HK-2 (cell line): ENCODE results near the gene TBX4.

Source experiments
- DNase-seq: peaks from one replicate; pipeline ENCODE4 v3.0.0-alpha.2; 2018; ENCODE audit not compliant: unreplicated experiment

The TBX4 gene

DNA sequence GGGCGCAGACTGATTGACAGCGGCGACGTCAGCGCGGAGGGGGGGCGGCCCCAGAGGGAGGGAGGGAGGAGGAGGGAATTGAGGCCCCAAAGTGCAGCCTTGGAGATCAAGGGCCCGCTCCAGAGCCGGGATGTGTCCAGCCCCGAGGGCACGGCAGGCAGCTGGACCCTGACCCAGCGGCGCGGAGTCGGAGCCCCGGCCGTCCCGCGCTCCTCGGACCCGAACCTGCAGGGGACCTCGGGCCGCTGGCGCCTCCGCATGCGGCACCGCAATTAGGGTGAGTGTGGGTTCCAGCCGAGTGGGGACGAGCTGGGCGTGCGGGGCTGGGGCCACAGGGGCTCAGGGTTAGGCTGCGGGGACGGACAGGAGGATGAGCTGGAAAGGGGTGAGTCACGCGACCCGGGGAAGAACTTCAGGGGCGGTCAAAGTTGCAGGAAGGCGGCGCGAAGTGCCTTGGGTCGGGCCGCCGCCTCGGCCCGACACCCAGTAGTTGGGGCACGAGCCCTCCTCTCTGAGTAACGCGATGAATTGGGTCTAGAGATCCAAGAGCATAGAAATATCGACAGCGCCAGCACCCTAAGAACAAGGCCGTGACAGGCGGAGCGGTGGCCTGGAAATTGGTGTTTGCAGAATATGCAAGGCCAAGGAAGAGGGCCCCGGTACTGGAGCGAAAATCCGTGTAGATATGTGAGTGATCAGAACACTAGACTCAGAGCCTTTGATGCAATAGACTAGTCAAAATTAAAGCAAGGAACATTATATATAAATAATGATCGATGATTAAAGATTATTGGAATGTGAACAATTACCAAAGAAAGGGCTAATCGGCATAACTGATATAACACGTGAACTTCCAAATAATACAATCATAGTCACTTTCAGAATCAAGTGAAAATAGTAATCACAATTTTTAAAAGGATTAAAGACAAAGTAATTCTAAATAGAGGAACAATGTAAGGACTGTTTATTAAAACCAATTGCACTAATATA is at the start of gene TBX4:
TSS of gene TBX4 (plus strand) at position 122 of the 990 bp plus-strand sequence. CDS start 4,069 bp downstream, outside the sequence.
- no peak for DNase-seq

DNA sequence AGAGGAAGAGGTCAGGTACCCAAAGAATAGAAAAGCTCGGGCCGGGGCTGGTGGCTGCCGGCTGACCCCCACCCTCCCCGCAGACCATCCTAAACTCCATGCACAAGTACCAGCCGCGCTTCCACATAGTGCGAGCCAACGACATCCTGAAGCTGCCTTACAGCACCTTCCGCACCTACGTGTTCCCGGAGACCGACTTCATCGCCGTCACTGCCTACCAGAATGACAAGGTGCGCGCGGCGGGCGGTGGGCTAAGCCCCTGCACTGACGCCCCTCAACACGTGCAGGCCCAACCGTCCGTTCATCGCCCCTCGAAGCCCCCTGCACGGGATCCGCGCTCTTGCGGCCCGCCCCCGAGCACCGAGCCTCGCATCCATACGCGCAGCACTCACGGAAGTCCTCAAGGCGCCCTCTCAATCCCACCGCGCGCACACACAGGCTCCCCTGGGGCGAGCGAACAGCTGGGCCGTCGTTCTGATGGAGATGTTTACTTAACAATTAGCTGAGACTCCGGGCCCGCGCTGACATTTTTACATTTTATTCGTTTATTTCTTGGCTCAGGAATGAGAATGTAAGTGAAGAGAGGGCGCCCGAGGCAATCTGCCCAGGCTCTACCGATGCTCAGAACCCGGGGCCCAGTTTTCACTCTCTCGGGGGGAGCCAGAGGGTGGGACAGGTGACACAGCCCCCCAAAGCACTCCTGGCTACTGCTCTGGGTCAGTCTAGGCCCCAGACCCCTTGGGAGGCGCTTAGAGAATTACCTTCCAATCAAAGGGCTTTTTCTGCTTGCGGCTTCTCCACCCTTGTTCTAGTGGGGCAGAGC is 49.0 kb upstream of the TBX4 start:
- DNase-seq: no peak

DNA sequence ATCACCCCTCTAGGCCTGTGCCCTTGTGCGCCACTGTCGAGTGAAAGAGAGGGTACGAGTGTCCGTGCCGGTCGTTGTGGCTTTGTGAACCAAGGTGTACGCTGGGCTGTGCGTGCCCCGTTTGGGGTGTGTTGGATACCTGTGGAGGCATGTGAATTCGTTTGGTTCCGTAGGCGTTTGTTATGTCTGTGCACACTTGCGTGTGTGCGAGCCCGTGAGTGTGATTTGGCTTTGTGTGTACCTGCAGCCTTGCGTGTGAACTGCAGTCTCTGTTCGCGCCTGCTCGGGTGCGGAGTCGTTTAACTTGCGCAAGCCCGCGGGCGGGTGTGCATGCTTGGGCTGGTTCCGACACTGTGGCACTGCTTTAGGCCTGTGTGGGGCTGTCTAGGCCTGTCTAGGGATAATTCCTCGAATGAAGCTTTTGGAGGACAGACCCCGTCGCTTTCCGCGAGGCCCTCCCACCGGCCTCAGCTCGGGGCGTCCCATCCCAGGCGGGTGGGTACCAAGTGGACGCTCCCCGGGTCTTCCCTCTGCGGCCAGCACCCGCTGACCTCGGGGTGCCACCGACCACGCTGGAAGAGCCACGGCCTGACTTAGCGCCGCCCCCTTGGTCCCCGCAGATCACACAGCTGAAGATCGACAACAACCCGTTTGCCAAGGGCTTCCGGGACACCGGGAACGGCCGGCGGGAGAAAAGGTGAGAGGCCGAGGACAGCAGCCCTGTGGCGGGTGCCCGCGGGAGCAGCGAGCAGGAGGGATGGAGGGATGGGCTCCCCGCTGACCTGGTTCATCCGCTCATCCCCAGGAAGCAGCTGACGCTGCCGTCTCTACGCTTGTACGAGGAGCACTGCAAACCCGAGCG is 48.2 kb upstream of the TBX4 start:
- DNase-seq: no peak

DNA sequence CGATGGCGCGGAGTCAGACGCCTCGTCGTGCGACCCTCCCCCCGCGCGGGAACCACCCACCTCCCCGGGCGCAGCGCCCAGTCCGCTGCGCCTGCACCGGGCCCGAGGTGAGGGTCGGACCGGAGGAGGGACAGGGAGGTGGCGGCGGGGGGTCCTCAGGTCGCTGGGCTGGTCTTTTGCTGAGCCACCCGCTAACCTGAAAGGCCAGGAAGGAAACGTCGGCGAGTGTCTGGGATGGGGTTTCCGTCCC is 47.6 kb upstream of the TBX4 start:
- no peak for DNase-seq

DNA sequence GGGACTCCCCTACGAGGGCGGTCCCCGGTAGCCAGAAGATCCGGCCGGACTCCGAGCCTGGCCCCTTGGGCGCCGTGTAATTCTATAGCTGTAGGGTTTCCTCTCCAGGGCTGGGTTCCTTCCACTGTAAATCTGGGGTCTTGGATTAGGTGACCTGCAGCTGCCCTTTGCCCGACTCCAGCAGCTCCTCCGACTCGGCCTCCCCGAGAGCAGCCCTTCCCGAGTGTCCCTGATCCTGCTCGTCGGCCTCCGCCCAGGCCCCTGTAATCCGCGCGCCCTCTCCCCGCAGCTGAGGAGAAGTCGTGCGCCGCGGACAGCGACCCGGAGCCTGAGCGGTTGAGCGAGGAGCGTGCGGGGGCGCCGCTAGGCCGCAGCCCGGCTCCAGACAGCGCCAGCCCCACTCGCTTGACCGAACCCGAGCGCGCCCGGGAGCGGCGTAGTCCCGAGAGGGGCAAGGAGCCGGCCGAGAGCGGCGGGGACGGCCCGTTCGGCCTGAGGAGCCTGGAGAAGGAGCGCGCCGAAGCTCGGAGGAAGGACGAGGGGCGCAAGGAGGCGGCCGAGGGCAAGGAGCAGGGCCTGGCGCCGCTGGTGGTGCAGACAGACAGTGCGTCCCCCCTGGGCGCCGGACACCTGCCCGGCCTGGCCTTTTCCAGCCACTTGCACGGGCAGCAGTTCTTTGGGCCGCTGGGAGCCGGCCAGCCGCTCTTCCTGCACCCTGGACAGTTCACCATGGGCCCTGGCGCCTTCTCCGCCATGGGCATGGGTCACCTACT is 47.1 kb upstream of the TBX4 start:
- no peak for DNase-seq

DNA sequence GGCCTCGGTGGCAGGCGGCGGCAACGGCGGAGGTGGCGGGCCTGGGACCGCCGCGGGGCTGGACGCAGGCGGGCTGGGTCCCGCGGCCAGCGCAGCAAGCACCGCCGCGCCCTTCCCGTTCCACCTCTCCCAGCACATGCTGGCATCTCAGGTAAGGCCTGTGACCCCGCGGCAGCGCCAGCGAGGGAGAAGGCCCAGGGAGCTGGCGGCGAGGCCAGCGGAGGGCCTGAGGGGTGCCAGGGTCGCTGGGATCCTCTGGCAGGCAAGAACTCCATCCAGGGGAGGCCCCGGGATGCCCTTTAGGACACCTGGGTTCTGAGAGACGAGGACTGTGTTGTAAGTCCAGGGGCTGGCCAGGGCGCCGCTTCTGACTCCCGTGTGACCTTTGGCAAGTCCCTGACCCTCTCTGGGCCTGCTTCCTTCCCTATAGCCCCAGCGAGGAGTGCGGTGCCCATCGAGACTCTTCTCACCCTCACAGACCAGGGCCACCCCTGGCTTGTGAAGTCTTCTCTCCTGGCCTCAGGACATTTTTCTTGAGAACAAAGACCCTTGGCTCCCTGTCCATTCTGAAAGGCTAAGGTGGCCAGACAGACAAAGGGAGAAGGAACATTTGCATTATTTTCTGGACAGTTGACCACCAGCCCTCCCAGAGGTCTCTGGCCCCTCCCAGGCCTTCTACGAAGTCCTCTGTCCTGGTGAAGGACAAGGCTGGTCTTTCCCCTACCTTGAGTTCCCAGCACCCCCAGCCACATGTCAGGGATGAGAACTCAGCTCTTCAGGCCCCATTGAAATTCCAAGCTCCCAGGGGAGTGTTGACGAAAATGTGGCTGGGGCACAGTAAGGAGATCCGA is 46.3 kb upstream of the TBX4 start:
- peak; percentile 0 for DNase-seq

DNA sequence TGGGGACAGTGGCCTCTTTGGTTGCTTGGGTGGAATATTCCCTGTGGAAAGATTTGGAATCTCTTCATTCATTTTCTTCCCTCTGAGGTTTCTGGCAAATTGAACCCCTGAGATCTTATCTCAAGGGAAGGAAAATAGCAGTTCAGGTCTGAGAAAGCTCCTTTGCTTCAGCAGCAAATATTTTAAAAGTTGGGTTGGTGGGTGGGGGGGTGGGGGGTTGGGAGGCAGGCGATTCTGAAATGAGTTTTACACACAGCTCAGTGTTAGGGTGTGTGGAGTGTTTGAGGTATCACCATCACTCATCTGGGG is 45.7 kb upstream of the TBX4 start:
- no peak for DNase-seq

DNA sequence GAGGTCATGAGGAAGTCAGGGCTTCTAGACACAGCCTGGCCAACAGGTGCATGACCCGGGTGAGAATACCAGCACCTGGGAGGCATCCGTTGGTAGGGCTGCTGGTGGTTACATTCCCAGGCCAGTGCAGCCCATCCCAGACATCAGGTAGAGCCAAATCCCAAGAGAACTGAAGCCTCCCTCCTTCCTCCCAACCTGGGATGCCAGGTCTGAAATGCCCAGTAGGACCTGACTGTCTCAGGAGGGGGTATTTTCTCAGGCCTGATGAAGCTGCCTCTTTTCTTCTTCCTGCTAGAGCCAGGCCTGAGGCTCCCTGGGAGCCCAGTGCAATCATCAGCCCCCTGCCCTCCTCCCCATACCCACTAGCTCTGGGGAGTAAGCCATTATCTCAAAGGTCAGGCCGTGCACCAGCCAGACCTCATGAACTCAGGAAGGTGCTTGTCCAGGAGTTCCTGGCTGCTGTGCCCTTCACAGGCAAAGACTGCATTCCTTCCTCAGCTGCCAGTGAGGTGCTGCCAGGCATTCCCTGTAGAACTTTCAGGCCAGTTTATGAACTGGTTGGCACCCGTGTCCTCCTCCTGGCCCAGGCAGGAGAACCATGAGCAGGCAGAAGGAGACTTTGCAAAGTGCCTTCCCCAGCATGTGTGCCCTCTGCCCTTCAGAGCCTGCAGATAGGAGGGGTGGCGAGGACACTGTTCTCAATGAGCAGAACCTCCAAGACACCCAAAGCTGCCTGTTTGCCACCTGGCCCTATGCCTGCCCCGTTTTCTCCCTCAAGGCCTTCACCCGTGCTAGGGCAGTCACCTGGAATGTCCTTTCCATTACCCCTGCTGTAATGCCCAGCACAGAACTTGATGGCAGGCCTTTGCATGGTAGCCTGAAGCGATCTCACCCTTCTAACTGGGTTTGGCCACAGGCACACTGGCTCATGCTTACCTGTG is 45.0 kb upstream of the TBX4 start:
- peak; percentile 1 for DNase-seq

DNA sequence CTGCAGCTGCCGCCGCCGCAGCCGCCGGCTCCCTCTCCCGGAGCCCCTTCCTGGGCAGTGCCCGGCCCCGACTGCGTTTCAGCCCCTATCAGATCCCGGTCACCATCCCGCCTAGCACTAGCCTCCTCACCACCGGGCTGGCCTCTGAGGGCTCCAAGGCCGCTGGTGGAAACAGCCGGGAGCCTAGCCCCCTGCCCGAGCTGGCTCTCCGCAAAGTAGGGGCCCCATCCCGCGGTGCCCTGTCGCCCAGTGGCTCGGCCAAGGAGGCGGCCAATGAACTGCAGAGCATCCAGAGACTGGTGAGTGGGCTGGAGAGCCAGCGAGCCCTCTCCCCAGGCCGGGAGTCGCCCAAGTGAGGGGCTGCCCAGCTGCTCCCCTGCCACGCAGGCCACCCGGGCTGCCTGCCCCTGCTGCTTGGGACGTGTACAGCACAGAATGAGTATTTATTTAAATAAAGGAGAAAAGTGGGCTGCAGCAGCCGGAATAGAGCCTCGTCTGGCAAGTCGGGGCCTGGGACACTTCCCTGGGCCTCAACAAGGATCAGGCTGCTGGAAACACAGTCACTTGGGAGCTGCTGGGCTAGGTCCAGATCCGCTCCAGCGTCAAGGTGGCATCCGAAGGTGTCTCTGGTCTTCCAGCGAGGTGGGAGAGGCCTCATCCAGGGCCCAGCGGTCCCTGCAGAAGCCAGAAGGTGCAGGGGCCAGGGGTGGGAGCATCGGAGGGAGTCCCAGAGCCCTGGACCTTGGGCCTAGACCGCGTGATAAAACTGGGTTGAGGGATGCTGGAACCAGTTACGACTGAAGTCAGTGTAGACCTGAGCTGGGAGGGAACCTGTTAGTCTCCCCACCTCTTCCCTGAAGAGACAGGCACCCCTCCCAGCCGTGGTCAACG is 43.8 kb upstream of the TBX4 start:
- peak; percentile 2 for DNase-seq

DNA sequence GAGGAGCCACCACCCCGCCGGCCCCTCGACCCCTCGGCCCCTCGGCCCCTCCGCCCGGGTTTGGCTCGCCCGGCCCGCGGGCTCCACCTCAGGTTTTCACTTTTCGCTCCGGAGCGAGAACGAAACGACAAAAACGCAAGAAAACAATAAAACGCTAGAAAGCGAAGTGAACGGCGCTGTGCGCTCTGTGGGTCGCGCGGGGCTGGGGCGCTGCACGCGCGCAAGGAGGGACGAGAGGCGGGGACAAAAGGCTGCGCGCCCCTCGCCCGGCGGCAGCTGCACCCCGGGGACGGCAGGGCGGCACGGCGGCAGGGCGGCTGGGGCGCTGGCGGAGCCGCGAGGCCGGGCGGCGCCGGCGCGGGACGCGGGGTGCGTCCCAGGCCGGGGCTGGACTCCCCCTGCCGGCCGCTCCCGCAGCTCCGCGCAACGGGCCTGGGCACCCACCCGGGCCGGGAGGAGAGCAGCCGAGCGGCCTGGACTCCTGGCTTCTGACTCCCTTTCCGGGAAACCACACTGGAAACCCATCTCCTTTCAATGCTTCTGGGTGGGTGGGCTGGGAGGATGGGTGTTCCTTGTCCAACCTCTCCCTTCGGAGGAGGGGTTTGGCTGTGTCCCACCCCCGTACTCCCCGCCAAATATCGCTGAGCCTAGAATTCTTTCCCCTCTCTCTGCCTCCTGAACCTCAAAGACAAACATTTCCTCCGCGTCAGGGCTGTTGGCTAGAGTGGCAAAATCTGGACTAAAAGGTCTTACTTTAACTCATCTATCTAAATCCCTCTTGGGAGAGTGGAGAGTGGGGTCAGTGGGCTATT is 42.7 kb upstream of the TBX4 start:
- DNase-seq: peak; percentile 63

DNA sequence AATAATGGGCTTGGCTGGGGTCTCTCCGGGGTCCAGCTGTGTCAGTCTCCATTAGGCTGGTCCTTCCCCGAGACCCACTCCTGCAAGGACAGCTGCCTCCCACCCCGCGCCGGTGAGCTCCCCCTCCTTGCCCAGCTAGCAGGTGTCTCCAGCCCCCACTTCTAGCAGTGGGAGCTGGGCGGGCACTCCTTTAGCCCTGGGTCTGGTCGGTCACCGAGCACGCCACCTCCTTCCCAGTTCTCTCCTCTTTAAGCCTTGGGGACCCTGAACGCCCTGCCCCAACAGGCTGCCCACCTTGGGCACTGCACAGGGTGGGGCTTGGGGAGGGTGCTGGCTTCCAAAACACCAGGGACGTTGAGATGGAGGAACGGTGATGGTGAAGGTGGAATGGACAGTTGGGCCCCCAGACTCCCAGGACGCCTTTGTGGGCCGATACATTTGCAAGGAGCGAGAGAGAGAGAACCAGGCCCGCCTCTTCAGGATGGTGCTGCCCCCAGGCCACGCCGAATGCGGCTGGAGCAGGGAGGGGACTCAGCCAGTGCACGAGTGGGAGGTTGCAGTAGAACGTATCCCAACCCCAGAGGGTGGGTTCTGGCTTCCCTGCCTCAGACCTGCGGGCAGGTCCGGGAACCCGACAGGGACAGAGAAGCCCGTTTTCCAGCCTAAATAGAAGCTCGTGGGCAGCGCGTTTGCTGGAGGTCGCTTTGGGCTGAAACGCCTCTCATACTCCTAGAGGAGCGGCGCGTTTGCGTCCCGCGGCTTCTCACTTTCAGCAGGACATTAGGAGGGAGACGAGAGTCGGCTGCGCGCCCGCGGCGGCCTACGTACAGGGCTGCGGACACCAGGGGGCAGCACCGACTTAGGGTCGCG is 41.8 kb upstream of the TBX4 start:
- peak; percentile 63 for DNase-seq

DNA sequence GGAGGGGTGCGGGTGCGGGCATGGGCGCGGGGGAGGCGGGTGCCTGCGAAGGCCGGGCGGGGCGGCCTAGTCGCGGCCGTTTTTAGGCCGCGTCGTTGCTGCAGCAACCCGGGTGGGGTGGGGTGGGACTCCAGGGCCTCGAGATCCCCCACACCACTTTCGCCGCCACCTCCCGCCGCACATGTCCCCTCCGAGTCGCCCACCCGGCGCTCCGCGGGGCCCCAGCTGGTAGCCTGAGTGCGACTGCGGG is 41.3 kb upstream of the TBX4 start:
- no peak for DNase-seq

DNA sequence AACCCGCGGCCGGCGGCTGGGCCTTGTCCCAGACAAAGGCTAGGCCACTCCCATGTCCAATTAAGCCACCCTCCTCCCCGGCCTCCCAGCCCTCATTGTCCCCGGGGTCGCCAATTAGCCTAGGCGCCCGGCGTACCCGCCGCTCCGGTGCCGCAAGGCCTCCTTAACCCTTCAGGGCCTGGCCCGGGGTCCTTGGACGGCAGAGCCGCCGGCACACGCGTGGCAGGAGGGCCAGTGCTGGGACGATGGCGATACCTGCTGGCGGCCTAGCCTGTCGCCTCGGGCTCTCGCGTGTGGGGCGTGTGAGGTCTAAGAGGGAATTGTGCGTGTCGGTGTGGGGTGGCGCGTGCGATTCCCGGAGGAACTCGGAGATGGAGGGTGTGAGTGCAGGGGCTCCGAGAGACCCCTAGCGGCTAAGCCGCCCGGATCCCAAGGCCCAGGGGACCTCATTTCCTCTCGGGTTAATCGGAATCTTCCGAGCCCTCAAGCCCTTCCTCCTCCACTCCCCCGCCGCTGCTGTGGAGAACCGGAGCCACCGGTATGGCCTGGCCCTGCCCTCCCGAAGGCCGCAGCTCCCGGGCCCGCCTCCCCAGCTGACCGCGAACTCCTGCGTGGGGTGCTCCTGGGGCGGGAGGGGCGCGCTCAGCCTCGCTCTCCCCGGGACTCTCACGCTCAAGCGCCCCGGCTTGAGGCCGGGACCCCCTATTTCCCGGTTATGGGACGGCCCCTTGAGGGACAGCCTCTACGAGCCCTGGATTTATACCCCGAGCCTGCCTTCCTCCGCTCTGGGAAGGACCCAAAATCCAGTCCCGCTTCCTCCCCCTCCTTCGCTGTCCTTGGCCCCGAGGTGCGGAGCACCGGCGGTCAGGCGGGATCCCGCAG is 40.7 kb upstream of the TBX4 start:
- peak; percentile 57 for DNase-seq

DNA sequence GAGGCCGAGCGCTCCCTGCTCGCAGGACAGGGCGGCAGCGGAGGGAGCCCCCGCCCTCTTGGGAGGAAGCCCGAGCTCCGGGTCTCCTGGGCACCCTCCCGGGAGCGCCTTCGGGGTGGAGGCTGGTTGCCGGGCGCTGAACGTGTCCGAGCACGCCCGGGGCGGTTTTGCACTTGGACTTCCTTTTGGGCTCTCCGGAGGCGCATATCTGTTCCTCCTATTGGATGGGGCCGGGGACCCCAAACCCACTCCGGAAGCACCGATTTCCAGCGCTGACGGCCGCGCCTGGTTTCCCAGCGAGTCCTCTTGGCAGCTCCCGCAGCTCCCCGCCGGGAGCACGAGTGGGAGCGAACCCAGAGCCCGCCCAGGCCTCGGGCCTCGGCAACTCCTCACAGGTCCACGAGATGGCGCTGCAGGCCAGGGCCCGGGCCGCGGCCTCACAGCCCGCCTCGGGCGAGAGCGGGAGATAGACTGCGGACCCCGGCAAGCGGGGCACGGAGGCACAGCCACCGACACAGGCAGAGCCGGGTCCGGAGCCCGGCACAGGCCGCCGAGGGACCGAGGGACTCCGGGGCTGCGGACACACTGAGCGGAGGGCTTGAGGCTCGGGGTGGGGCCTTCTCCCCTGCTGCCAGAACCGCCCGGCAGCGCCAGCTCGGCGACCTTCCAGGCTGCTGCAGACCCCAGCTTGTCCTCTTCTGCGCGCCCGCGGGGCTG is 39.9 kb upstream of the TBX4 start:
- peak; percentile 88 for DNase-seq
